HG03108 (cell line): ENCODE results near the gene ABCF3.

Source experiments
- ATAC-seq: cut with Tn5 transposase; IDR thresholded peaks from one replicate; pipeline ENCODE4 v1.9.1; 2021; ENCODE audit warnings: moderate library complexity; ENCODE audit not compliant: unreplicated experiment

ABCF3 gene

GRCh38 chr3:184185461-184186183 is 377 bp upstream of the ABCF3 start:
- peak; percentile 95 for ATAC-seq

DNA sequence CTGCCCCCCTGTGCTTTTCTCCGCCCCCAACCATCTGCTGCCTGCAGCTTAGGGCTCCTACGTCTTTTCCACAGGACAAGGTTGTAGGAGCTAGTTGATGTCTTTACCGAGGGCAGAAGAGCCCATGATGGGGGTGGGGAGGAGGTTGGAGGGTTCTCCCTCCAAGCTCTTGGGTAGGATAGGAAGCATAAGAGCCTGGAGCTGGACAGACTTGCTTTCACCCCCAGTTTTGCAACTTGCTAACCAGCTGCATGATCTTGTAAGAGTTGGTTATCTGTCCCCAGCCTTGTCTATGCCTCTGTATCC is 856 bp downstream of the ABCF3 start:
- ATAC-seq, result no peak

- ATAC-seq, result no peak
These were observed 2.1 kb downstream of the ABCF3 start for GRCh38 chr3:184188080-184188479.

GRCh38 chr3:184189421-184189820 is 3.4 kb downstream of the ABCF3 start:
- no peak for ATAC-seq

- no peak for ATAC-seq
These were observed 6.9 kb downstream of the ABCF3 start for GRCh38 chr3:184192889-184193288.

GRCh38 chr3:184193991-184194539 is 8.1 kb downstream of the ABCF3 start:
- no peak for ATAC-seq

DNA sequence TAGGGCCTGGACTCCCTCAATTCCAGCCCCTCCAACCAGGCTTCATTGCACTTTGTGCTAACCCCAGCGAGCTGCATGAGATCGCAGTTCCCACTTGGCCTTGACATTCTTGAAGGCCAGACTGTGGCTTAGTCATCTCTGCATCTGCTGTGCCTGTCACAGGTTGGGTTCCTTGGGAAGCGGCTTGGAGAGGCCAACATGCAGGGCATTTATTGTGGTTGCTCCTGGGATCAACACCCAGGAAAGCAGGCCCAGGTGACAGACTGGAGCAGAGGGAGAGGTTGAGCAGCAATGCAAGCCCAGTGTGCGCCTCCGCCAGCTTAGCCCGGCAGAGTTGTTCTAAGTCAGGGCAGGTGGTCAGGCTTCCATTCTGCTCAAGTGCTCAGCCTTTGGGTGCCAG is 10.5 kb downstream of the ABCF3 start:
- ATAC-seq, result no peak

GRCh38 chr3:184198509-184198908 is 12.5 kb downstream of the ABCF3 start:
- no peak for ATAC-seq

DNA sequence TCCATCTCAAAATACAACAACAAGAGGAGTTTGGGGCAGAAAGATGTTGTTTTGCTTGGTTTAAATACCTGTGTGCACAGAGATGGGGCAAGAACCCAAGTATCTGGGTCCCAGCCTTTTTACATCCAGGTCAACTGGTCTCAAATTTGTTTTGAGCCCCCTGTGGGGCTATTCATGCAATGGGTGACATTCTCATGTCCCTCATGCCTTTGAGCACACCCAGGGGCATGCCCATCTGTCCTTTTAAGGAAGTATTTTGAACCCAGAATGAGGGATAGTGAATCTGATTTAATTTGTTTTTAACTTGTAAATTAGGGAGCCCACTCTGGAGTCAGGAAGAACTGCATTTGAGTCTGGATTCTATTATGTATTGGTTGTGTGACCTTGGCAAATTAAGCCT is 14.8 kb downstream of the ABCF3 start:
- ATAC-seq, result no peak

DNA sequence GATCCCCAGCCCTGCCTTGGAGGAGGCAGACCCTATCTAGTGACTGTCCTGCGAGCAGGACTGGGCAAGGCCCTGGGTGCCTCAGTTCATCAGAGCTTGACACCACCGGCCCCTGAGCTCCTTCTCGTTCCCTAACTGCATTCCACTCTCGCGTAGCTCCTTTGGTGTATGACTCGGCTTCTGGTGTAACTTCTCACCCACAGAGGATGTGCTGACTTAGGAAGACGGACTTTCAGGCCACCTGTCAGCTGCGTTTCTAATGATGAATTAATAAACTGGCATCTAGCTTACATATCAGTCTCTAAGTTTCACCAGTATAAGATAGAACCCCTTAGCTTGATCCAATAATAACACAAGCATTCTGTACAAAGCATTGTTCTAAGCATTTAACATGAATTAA is 17.5 kb downstream of the ABCF3 start:
- no peak for ATAC-seq

DNA sequence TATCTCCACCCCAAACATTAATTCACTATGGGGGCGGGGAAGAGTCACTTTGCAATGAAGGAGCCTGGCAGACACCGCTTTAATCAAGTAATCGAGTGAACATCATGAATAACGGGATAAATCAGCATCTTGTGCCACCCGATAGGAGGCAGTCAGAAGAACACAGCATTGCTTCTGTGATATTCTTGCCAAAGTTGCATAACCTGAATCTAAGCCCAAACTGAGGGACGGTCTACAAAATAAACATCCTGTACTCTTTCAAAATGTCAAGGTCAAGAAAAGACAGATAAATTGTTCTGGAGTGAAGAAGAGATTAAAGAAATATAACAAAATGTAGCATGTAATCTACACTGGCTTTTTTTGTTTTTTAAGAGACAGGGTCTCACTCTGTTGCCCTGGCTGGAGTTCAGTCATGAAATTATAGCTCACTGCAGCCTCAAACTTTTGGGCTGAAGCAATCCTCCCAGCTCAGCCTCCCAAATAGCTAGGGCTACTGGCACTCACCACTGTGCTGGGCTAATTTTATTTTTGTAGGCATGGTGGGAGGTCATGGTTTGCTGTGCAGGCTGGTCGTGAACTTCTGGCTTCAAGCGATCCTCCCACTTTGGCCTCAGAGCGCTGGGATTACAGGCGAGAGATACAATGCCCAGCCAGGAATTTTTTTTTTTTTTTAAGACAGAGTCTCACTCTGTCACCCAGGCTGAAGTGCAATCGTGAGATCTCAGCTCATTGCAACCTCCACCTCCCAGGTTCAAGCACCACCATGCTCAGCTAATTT is 23.3 kb downstream of the ABCF3 start:
- no peak for ATAC-seq

GRCh38 chr3:184211297-184211696 is 25.3 kb downstream of the ABCF3 start:
- no peak for ATAC-seq

GRCh38 chr3:184211718-184212117 is 25.7 kb downstream of the ABCF3 start:
- no peak for ATAC-seq

DNA sequence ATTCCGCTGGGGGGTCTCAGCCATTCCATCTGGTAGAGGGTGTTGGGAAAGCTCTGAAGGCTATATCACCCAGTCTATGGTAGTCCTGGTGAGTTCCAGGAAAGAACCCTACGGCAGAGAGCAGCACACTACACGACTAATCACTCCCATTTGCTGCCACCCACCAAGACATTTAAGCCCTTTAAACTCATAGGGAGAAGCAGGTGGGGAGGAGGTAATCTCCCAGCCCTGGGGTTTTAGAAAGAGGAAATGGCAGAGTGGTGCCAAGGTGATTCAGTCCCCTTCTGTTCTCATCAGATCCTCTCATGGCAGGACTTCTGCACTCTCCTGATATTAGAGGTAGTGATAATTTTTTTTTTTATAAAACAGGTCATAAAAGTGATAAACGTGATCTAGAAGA is 32.8 kb downstream of the ABCF3 start:
- ATAC-seq, result no peak

DNA sequence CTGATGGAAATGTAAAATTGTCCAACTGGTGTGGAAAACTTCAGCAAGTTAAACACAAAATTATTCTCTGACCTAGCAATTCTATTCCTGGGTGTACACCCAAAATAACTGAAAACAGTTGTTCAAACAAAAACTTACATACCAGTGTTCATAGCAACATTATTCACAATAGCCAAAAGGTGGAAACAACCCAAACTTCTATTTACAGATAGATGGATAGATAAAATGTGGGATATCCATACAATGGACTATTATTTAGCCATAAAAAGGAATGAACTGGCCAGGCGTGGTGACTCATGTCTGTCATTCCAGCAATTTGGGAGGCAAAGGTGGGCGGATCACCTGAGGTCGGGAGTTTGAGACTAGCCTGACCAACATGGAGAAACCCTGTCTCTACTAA is 36.5 kb downstream of the ABCF3 start:
- no peak for ATAC-seq

GRCh38 chr3:184223946-184224345 is 37.9 kb downstream of the ABCF3 start:
- no peak for ATAC-seq

DNA sequence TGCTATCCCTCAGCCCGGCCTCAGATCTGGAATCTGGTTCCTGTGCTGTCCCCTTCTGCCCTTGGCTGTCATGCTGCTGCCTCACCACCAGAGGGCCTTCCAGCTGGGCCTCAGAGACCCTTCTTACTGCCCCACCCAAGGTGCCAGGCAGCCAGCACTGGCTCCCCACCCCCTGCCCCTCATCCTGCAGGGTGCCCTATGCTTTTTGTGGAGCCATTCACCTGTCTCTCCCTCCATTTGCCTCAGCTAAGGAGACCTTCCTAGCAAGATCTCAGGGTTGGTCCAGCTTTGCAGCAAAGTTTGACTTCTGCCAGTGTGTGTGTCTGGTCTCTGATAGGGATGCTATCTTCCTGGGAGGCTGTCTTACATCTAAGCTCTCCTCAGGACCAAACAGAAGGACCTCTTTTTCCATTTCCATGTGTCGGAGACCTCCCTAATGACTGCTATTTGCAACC is 41.5 kb downstream of the ABCF3 start:
- no peak for ATAC-seq

DNA sequence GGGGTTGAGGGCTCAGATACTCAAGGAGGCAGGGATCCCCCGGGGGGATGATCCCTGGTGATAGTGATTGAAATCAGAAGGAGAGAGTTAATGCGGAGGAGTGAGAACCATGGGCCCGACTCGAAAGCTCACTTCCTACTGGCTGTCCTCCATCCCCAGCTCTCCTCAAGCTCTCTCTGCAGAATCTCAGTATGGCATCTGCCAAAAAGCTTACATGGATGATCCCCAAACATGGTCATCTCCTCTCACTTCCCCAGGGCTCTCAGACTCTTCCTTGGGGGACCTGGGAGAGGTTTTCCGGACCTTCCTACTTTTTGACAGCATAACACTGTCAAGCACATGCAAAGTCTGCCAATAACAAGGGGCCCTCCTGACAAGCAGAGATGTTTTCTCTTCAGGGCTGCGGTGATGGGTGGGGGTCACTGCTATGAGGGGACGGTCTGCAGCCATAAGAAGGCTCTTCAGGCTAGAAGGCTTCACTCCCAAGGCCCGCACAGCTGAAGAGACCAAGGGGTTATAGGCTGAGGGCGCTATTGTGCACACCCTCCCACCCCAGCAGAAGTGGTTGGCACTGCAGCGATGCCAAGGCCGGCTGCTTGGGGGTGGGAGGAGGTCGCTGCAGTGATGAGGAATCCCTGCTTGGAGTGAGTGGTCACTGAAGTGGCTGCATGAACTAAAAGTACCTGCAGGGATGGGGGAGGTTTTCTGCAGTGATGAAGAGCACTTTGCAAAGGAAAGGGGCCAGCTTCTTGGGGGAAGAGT is 42.6 kb downstream of the ABCF3 start:
- no peak for ATAC-seq

- peak; percentile 64 for ATAC-seq
These were observed 43.5 kb downstream of the ABCF3 start, which contains the start of gene VWA5B2 for GRCh38 chr3:184229394-184230080. Gene VWA5B2, plus strand, starts transcription at chr3:184229585. Its CDS starts 944 bp downstream, at chr3:184230529.

DNA sequence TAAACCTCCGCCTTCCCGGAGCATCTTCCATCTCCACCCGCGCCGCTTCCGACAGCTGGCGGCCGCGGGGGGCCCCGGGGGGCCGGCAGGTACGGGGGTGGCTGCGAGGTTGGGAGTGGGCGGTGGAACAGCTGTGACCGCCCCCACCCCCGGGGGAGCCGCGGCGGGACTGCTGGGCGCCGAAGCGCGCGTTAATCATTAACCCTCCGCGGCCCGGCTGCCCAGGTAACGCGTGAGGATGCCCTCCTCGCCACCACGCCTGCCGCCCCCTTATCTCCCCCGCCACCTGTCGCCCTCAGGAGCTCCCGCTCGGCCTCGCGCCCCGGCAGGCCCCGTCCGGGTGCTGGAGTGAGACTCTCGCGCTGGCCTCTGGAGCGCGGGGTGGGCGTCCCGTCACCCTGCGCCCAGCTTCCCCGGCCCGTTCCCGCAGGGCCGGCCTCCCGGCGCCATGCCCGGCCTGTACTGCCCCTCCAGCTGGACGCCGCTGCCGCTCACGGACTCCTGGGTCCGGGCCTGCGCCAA is 44.1 kb downstream of the ABCF3 start:
- ATAC-seq, result no peak
